Endodermal cell (in vitro differentiated cells): ENCODE measurements around the gene CEP85L. TPM values are rescaled to one million over a fixed set of nuclear protein-coding genes. Genes with fewer than 3 reads are reported as not detected.
A peak's percentile ranks its signal among the peaks of the same experiment; 100 is the strongest.

Experiments
- DNase-seq: peaks from one replicate; pipeline ENCODE4 v3.0.0-alpha.2; 2017
- H3K27ac ChIP-seq: 2 replicates; pipeline ENCODE4 v1.5.1; 2013; ENCODE audit warnings: mild to moderate bottlenecking, low read depth, low read length, moderate library complexity
- H3K27me3 ChIP-seq: 2 replicates; pipeline ENCODE4 v1.6.1; 2013; ENCODE audit warnings: mild to moderate bottlenecking, low read length, moderate library complexity; ENCODE audit not compliant: insufficient read depth, control insufficient read depth, poor library complexity, severe bottlenecking
- H3K36me3 ChIP-seq: 2 replicates; pipeline ENCODE4 v1.7.0; 2013; ENCODE audit warnings: mild to moderate bottlenecking, low read length, moderate library complexity; ENCODE audit not compliant: control insufficient read depth, insufficient read depth
- H3K4me1 ChIP-seq: one replicate; pipeline ENCODE4 v1.7.0; 2013; ENCODE audit warnings: low read length; ENCODE audit not compliant: control insufficient read depth, insufficient read depth
- H3K4me3 ChIP-seq: 2 replicates; pipeline ENCODE4 v1.5.1; 2013; ENCODE audit warnings: mild to moderate bottlenecking, low read length, moderate library complexity
- H3K9ac ChIP-seq: 2 replicates; pipeline ENCODE4 v1.6.1; 2013; ENCODE audit warnings: mild to moderate bottlenecking, low read length, moderate library complexity; ENCODE audit not compliant: poor library complexity, severe bottlenecking; ENCODE audit errors: extremely low read depth
- H3K9me3 ChIP-seq: 2 replicates; pipeline ENCODE4 v1.6.1; 2013; ENCODE audit warnings: mild to moderate bottlenecking, low read length, moderate library complexity; ENCODE audit not compliant: control insufficient read depth
- H3K27ac Mint-ChIP-seq: 2 replicates; pipeline ENCODE4 v1.8.0; 2020; ENCODE audit warnings: mixed read lengths
- H3K27me3 Mint-ChIP-seq: 2 replicates; pipeline ENCODE4 v1.8.0; 2021; ENCODE audit warnings: mild to moderate bottlenecking, mixed read lengths; ENCODE audit not compliant: insufficient read depth
- H3K36me3 Mint-ChIP-seq: 2 replicates; pipeline ENCODE4 v1.8.0; 2020; ENCODE audit warnings: low read depth, mixed read lengths
- H3K4me1 Mint-ChIP-seq: 2 replicates; pipeline ENCODE4 v1.8.0; 2020; ENCODE audit warnings: mixed read lengths
- H3K4me3 Mint-ChIP-seq: 2 replicates; pipeline ENCODE4 v1.8.0; 2020; ENCODE audit warnings: mild to moderate bottlenecking, moderate library complexity, mixed read lengths
- H3K9me3 Mint-ChIP-seq: 2 replicates; pipeline ENCODE4 v1.8.0; 2020; ENCODE audit warnings: mild to moderate bottlenecking, mixed read lengths
- CTCF ChIP-seq: fragments of 200-600 bp; sonication (generic); conservative IDR thresholded peaks from 2 replicates; pipeline ENCODE4 v1.5.0; 2021; ENCODE audit warnings: antibody characterized with exemption, mild to moderate bottlenecking
- whole genome bisulfite sequencing, 2 experiments: methylation state at CpG; one replicate each; pipeline versions ENCODE4 v1.1.5 to v1.1.7; 2013; ENCODE audit warnings: missing lambda C conversion rate in 2 of 2, mixed read lengths in 1 of 2; ENCODE audit not compliant: insufficient coverage in 1 of 2, insufficient read length in 1 of 2; 5-methylcytosine and 5-hydroxymethylcytosine counted together
- total RNA-seq, 2 donors: library from RNA; stranded (reverse); fragmentation: NEBNext Ultra II Directional in 1 of 2; extraction: Animal tissue kit (Norgen Biotek cat#: 25700) in 1 of 2; gene quantifications; 2 replicates in 1 of 2; 3 replicates in 1 of 2; pipeline ENCODE4 v1.2.1, GENCODE V29; 2021

Gene CEP85L
- total RNA-seq, 2 donors from 2014 or later: 6.7 to 10.2 TPM

- Mint-ChIP-seq H3K27me3 (no peaks in the 10 kb centered on the region), H3K36me3 (peaks cover 2% of the 10 kb centered on the region), H3K27ac (peak overlapping the region; percentile 71)
Measured at GRCh38 chr6:118558464-118559217, 92.8 kb downstream of the CEP85L start.

DNA sequence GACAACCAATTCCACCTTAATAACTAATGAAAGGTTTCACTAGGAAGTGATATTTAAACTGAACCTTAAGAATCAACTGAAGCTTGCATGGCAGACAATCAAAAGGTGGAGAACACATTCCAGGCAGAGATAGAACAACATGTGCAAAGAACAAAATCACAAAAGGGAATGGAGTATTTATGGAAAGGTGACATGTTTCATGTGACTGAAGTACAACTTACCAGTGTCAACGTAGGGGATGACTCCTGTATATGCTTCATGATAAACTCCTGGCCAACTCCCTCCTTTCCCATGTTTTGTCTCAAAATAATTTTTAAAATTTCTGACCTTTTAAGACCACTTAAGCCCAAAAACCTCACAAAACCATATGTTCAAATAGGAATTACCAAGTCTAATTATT, 96.7 kb downstream of the CEP85L start:
- no peak overlapping the region for H3K9ac ChIP-seq
- Mint-ChIP-seq H3K9me3 (no peaks in the 10 kb centered on the region), H3K27me3 (no peaks in the 10 kb centered on the region), H3K36me3 (peaks cover 2% of the 10 kb centered on the region), H3K4me1 (no peaks in the 10 kb centered on the region), H3K4me3 (no peak overlapping the region), H3K27ac (no peak overlapping the region)
- no peak overlapping the region for H3K27ac ChIP-seq
- WGBS, 2 experiments: 35 to 67% methylated on average over 1 of the region's 1 CpG
- no peaks in the 10 kb centered on the region for H3K36me3 ChIP-seq
- no peaks in the 10 kb centered on the region for H3K4me1 ChIP-seq
- TF ChIP-seq CTCF: no peak
- H3K9me3 ChIP-seq: no peaks in the 10 kb centered on the region
- no peak overlapping the region for H3K4me3 ChIP-seq
- H3K27me3 ChIP-seq: no peaks in the 10 kb centered on the region
- no peak for DNase-seq

More at GRCh38 chr6:118558464-118559217, 92.8 kb downstream of the CEP85L start:
- Histone ChIP-seq H3K4me3 (no peak overlapping the region), H3K27ac (no peak overlapping the region), H3K4me1 (no peaks in the 10 kb centered on the region), H3K9me3 (no peaks in the 10 kb centered on the region), H3K9ac (no peak overlapping the region), H3K27me3 (no peaks in the 10 kb centered on the region), H3K36me3 (no peaks in the 10 kb centered on the region)
- TF ChIP-seq CTCF: no peak
- Mint-ChIP-seq H3K4me1 (no peaks in the 10 kb centered on the region), H3K9me3 (no peaks in the 10 kb centered on the region), H3K4me3 (no peak overlapping the region)
- no peak for DNase-seq
- WGBS, 2 experiments: 88 to 90% methylated on average over 4 of the region's 6 CpGs

DNA sequence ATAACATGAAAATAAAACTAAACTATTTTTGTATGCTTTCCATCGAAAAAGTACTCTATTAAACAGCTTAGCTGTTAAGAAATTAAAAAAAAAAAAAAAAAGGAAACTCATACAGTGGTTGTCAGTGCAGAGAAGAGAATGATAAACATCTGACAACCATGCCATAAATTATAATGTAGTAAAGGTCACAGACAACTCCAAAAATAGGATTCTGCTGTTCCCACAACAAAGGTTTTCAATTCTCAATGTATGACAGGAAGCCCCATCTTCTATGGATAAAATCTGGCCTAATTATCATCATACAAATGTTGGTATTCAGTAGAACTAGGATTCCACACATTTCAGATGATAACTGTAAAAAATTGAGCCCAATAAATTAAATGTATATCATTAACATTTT, 98.3 kb downstream of the CEP85L start:
- Histone ChIP-seq H3K4me1 (no peaks in the 10 kb centered on the region), H3K36me3 (no peaks in the 10 kb centered on the region), H3K9me3 (no peaks in the 10 kb centered on the region), H3K9ac (no peak overlapping the region), H3K4me3 (no peak overlapping the region), H3K27me3 (no peaks in the 10 kb centered on the region), H3K27ac (no peak overlapping the region)
- H3K36me3 Mint-ChIP-seq: peaks cover 2% of the 10 kb centered on the region
- no peak for TF ChIP-seq CTCF
- H3K9me3 Mint-ChIP-seq: no peaks in the 10 kb centered on the region
- no peaks in the 10 kb centered on the region for H3K27me3 Mint-ChIP-seq
- no peak overlapping the region for H3K4me3 Mint-ChIP-seq
- WGBS, 2 experiments: no CpG with 5 or more reads among the region's 1 CpG
- no peak overlapping the region for H3K27ac Mint-ChIP-seq
- DNase-seq: no peak
- no peaks in the 10 kb centered on the region for H3K4me1 Mint-ChIP-seq
